GM10266 (cell line): ENCODE results near the gene IFRD2.

ENCODE experiments used
- DNase-seq: peaks from one replicate; pipeline ENCODE4 v3.0.0; 2012; ENCODE audit errors: extremely low spot score
- CTCF ChIP-seq: IDR thresholded peaks from 2 replicates; pipeline ENCODE4 v1.5.1; 2012; ENCODE audit warnings: mild to moderate bottlenecking, low read depth; ENCODE audit not compliant: control insufficient read depth, insufficient read depth; ENCODE audit errors: missing control alignments

Gene IFRD2

GRCh38 chr3:50292159-50293078, at the start of gene IFRD2:
TSS of gene IFRD2 (minus strand) at chr3:50292429. CDS start at chr3:50292274, 155 bp downstream.
- DNase-seq, result peak; percentile 95
- no peak for TF ChIP-seq CTCF

- TF ChIP-seq CTCF, result no peak
- no peak for DNase-seq
These were observed 49.3 kb upstream of the IFRD2 start for GRCh38 chr3:50341537-50341936.

GRCh38 chr3:50340448-50341329, 48.5 kb upstream of the IFRD2 start, which contains the start of gene RASSF1:
TSS of gene RASSF1 (minus strand) at chr3:50340836. CDS start at chr3:50340805, 31 bp downstream.
- no peak for TF ChIP-seq CTCF
- DNase-seq, result peak; percentile 80

- no peak for DNase-seq
- TF ChIP-seq CTCF, result no peak
These were observed 47.9 kb upstream of the IFRD2 start for GRCh38 chr3:50340147-50340447.

GRCh38 chr3:50339485-50340146, 47.4 kb upstream of the IFRD2 start:
- TF ChIP-seq CTCF, result no peak
- no peak for DNase-seq

- no peak for DNase-seq
- no peak for TF ChIP-seq CTCF
These were observed 46.7 kb upstream of the IFRD2 start for GRCh38 chr3:50338965-50339364.
